Skin epidermis (tissue), 12 donors: Measurements from ENCODE around the gene JAK1.
"Not testable (repeated sequence)": the region's sequence is repeated elsewhere in the genome, so short reads cannot be mapped to it uniquely, and the experiment has no call there.

Source experiments
- H3K27ac ChIP-seq, 21 experiments: fragments of 200-600 bp; sonication (generic) in 11 of 21; one replicate each; pipeline ENCODE4 v1.5.0; 2020; ENCODE audit warnings: mild to moderate bottlenecking in 3 of 21, inconsistent platforms in 2 of 21, moderate library complexity in 2 of 21
- H3K4me3 ChIP-seq, 7 experiments: fragments of 200-600 bp; sonication (generic) in 2 of 7; one replicate each; pipeline ENCODE4 v1.5.0; 2020; ENCODE audit warnings: inconsistent platforms in 2 of 7, mild to moderate bottlenecking in 2 of 7, moderate library complexity in 1 of 7

The JAK1 gene

DNA sequence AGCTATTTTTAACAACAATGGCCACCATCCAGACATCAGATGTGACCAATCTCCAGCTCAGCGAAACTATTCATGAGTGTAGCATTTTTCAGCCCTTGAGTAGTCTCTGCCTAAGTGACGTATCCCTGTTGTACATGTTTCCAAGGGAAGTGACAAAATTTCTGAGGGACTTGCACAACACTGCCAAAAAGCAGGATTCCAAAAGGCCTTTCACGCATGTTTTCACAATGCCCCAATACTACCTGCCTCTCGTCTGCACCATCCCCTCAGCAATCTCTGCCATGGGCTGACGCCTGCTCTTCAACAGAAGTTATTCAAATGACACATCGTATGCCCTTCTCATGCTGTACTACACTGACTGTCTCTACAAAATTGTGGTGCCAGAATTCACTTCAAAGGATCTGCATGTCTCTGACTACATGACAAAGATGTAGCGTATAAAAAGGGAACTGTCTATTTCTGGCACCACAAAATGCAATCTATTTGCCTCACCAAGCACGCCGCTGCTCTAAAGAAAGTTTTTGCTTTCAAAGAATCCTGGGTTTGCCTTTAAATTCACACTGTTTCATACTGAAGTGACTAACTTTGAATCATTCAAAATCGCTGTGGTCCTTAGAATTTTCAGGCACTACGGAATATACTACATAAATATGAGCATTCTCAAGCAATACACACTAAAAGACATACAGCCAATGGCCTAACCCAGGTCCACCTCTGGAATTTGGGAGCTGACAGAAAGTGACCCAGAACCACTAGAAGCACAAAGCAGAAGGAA is 32.9 kb downstream of the JAK1 start:
- H3K4me3 ChIP-seq, result no peak overlapping the region
- peak overlapping the region in 18 of 21 experiments; percentile 4 to 77 (median 54) for H3K27ac ChIP-seq

- H3K4me3 ChIP-seq, result no peak overlapping the region
- H3K27ac ChIP-seq, result peak overlapping the region in 3 of 21 experiments; percentile 51 to 76 (median 57)
Measured at GRCh38 chr1:64932962-64933295, 33.4 kb downstream of the JAK1 start.

GRCh38 chr1:64930640-64931039 is 35.7 kb downstream of the JAK1 start:
- H3K4me3 ChIP-seq, H3K27ac ChIP-seq: not testable (repeated sequence)

DNA sequence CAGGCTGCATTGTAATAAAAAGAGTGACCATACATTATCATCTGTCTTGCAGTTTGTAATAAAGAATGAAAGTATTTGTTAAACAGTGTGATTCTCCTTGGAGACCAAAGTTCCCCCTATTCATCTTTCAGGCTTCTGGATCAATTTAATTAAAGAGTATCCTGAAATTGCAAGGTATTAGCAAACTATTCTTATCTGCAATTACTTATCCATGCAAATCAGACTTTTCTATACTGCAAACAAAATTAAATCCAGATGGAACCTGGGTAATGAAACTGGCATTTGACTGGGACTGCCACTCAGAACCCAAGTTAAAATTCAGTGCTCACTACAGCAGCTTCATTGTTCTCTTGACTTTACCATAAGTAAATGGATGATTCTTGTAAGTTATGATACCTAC is 37.1 kb downstream of the JAK1 start:
- no peak overlapping the region for H3K27ac ChIP-seq
- H3K4me3 ChIP-seq, result no peak overlapping the region

- Histone ChIP-seq H3K4me3 (no peak overlapping the region), H3K27ac (no peak overlapping the region)
Measured at GRCh38 chr1:64928325-64928724, 38.0 kb downstream of the JAK1 start.

DNA sequence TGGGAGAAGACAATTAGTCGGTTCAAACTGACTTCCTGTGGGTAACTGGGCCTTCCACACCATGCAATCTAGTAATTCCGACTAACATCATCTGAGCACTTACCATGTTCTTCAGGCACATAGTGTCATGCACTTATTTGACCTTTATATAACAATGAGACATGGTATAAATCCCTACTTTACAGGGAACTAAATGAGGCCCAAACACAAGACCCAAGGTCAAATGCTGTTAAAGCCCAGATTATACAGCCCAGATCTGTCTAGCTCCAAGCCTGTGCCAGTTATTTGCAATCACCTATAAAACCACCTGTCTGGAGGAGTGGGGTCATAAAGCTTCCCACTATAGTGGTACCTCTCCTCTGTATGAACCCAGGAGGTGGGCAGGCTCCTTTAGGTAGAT is 40.8 kb downstream of the JAK1 start:
- Histone ChIP-seq H3K27ac (no peak overlapping the region), H3K4me3 (no peak overlapping the region)

GRCh38 chr1:64923294-64923718 is 43.0 kb downstream of the JAK1 start:
- Histone ChIP-seq H3K27ac (peak overlapping the region in 1 of 21 experiments; percentile 24), H3K4me3 (no peak overlapping the region)

- Histone ChIP-seq H3K4me3 (no peak overlapping the region), H3K27ac (peak overlapping the region in 4 of 21 experiments; percentile 6 to 74 (median 35))
Measured at GRCh38 chr1:64922336-64922735, 44.0 kb downstream of the JAK1 start.

DNA sequence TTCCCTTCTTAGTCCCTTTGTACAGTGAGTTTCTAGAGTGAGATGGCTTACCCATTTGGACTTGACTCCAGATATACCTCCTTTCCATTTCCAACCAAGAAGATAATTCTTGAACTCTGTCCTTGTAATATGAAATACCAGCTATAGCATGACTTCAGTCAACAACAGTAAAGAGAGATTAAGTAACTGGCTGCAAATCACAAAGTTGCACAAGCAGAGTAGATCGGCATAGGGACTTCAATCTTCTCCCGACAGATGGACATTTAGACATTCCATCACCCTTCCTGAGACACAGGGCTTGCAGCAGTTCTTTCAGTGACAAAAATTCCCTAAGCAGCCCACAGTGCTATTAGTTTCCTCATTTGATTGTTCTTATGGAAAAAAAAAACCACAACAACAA is 44.6 kb downstream of the JAK1 start:
- no peak overlapping the region for H3K4me3 ChIP-seq

DNA sequence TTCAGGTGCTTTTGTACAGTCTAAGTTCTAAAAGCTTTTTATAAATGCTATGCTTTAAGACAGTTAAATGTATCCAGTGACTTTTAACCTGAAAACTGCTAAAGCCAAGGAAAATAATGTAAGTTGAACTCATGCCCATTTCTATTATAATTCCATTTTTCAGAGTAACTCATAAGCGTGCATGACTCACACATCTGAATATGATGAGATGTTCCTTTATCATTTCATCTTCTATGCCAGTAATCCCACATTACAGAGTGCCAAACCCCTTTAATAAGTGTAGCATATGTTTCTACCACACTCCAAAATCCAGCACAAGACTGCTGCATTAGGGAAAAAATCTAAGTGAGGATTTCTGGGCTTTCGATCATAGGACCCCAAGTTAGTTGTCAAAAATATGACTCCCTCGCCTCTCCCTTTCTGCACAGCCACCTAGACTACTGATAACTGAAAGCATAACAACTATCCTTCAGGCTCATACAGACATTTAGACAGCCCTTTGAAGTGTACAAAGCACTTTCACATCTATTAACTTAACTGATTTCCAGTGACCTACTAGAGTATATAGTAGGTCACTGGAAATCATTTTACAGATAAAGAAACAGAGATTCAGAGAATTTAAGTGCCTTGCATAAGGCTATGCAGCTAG is 45.3 kb downstream of the JAK1 start:
- Histone ChIP-seq H3K4me3 (no peak overlapping the region), H3K27ac (peak overlapping the region in 12 of 21 experiments; percentile 6 to 74 (median 37))

More for the DNA sequence above, 44.6 kb downstream of the JAK1 start:
- H3K27ac ChIP-seq, result peak overlapping the region in 7 of 21 experiments; percentile 26 to 74 (median 49)

DNA sequence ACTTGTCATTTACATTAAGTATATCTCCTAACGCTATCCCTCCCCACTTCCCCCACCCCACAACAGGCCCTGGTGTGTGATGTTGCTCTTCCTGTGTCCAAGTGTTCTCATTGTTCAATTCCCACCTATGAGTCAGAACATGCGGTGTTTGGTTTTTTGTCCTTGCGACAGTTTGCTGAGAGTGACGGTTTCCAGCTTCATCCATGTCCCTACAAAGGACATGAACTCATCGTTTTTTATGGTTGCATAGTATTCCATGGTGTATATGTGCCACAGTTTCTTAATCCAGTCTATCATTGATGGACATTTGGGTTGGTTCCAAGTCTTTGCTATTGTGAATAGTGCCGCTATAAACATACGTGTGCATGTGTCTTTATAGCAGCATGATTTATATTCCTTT is 47.2 kb downstream of the JAK1 start:
- not testable (repeated sequence) for H3K27ac ChIP-seq

DNA sequence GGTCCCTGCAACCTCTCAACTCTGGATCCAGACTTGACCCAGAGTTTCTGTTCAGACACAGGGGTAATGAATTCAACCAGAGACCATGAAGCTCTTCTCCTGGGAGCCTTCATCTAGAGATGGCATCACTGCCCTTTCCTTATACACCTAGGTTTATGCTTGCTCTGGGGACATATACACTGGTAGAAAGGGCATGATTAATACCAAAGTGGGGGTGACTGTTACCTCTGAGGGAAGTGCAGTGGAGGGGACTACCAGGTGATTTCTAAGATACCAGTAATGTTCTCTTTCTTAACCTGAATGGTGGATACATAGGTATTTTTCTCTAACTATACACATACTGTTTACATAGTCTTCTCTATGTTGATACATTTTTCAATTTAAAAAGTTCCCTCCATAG is 48.4 kb downstream of the JAK1 start:
- Histone ChIP-seq H3K27ac (peak overlapping the region in 11 of 21 experiments; percentile 8 to 65 (median 48)), H3K4me3 (no peak overlapping the region)

More for the DNA sequence above, 47.2 kb downstream of the JAK1 start:
- not testable (repeated sequence) for H3K4me3 ChIP-seq

DNA sequence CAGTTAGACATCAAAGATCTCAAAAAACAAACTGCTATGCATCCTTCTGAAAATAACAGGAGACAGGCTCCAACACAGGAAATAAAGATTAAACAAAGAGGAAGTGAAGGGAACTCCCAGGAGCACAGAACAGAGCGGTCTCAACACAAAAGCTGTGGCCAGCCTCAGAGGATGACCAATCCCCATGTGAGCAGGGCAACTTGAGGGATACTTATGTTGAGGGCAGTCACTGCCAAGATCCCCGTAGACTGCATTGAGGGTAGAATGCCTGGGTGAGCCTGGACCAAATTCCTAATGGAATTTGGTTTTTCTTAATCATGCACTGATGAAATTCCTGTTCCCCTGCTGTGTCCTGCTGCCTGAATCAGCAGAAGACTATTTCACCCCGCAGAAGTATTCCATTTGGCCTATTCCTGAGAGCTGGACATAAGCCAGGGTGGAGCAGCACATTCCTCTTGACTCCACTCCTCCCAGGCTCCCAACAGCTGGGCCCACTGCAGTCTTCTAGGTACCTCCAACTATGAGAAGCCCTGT is 49.0 kb downstream of the JAK1 start:
- Histone ChIP-seq H3K27ac (peak overlapping the region in 12 of 21 experiments; percentile 5 to 65 (median 48)), H3K4me3 (no peak overlapping the region)

GRCh38 chr1:64915381-64916274 is 50.7 kb downstream of the JAK1 start:
- H3K27ac ChIP-seq, result peak overlapping the region in 1 of 21 experiments; percentile 56
- no peak overlapping the region for H3K4me3 ChIP-seq

GRCh38 chr1:64913361-64914015 is 52.9 kb downstream of the JAK1 start:
- Histone ChIP-seq H3K27ac (no peak overlapping the region), H3K4me3 (no peak overlapping the region)

DNA sequence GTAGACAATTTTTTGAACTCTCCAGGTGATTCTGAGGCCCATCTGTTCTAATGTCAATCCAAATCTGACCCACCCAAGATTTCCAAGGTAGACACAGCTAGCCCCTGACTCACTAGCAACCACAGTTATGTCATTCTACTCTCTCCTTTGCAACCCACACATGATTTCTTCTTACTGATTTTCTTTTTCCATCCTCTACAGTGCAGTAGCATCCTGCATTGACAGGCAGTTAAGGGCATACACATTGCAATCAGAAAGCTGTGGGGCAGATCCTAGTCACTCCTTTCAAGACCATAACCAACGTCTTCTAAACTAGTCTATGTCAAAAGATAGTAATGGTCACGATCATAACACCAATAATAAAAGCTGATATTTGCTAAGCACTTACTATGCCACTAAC is 54.2 kb downstream of the JAK1 start:
- Histone ChIP-seq H3K4me3 (no peak overlapping the region), H3K27ac (no peak overlapping the region)

DNA sequence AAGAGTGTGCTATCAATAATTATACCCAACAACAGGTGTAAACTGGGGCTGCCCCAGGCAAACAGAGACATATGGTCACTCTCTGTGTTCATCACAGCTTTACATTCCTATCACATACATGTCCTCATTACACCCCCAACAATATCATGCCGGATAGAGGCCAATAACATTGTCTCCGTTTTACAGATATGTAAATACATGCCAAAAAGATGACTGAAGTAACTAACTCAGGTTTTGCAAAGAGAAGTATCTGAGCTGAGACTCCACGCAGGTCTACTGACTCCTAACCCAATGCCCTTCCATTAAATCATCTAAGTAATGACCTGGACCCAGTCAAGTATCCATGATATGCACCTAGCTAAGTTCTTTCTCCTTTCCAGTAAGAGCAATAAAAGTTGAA is 55.0 kb downstream of the JAK1 start:
- Histone ChIP-seq H3K27ac (no peak overlapping the region), H3K4me3 (no peak overlapping the region)

- H3K4me3 ChIP-seq, result no peak overlapping the region
- peak overlapping the region in 1 of 21 experiments; percentile 39 for H3K27ac ChIP-seq
Measured at GRCh38 chr1:64909031-64909430, 57.3 kb downstream of the JAK1 start.

DNA sequence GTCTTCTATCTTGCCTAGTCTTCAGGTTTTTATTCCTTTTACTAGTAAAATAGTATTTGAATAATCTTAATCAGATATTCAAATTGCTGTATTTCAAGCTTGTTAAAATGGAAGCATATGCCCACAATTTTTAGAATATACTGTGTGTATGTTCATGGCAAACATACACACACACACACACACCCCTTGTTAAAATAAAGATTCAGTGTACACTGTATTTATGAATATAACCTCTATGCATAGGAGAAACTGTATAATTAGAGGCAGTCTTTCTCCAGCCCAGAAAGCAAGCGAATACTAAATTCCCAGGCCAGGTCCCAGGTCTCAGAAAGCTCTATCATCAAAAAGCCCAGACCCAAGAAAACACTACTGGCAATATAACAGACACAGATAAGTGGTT is 57.8 kb downstream of the JAK1 start:
- Histone ChIP-seq H3K27ac (no peak overlapping the region), H3K4me3 (no peak overlapping the region)
